HG03196 (cell line): ENCODE results near the gene CLIP1.
A peak's percentile ranks its signal among the peaks of the same experiment; 100 is the strongest.
"Not testable (repeated sequence)": the region's sequence is repeated elsewhere in the genome, so short reads cannot be mapped to it uniquely, and the experiment has no call there.

Source experiments
- ATAC-seq: cut with Tn5 transposase; IDR thresholded peaks from one replicate; pipeline ENCODE4 v1.9.1; 2021; ENCODE audit not compliant: unreplicated experiment

The CLIP1 gene

GRCh38 chr12:122265886-122266229 lies 156.6 kb downstream of the CLIP1 start:
- peak; percentile 36 for ATAC-seq

- no peak for ATAC-seq
These were observed 157.0 kb downstream of the CLIP1 start for GRCh38 chr12:122265476-122265875.

GRCh38 chr12:122260735-122261134 lies 161.7 kb downstream of the CLIP1 start:
- ATAC-seq = not testable (repeated sequence)

GRCh38 chr12:122258939-122259338 lies 163.5 kb downstream of the CLIP1 start:
- not testable (repeated sequence) for ATAC-seq

GRCh38 chr12:122258462-122258861 lies 164.0 kb downstream of the CLIP1 start:
- ATAC-seq = not testable (repeated sequence)

- ATAC-seq = no peak
These were observed 171.9 kb downstream of the CLIP1 start for GRCh38 chr12:122250536-122250935.

GRCh38 chr12:122250047-122250446 lies 172.4 kb downstream of the CLIP1 start:
- ATAC-seq = no peak

GRCh38 chr12:122245553-122245952 lies 176.9 kb downstream of the CLIP1 start:
- no peak for ATAC-seq

- ATAC-seq = no peak
These were observed 177.7 kb downstream of the CLIP1 start for GRCh38 chr12:122244565-122245371.

- no peak for ATAC-seq
These were observed 178.5 kb downstream of the CLIP1 start for GRCh38 chr12:122243965-122244364.

- ATAC-seq = no peak
These were observed 183.6 kb downstream of the CLIP1 start for GRCh38 chr12:122238861-122239260.

GRCh38 chr12:122235741-122236140 lies 186.7 kb downstream of the CLIP1 start:
- ATAC-seq = no peak

GRCh38 chr12:122232691-122233090 lies 189.8 kb downstream of the CLIP1 start:
- no peak for ATAC-seq

- ATAC-seq = no peak
These were observed 191.7 kb downstream of the CLIP1 start for GRCh38 chr12:122230798-122231197.

GRCh38 chr12:122228092-122228491 lies 194.4 kb downstream of the CLIP1 start:
- no peak for ATAC-seq

GRCh38 chr12:122227341-122227740 lies 195.1 kb downstream of the CLIP1 start:
- ATAC-seq = no peak

- ATAC-seq = no peak
These were observed 195.9 kb downstream of the CLIP1 start for GRCh38 chr12:122226366-122227125.

- ATAC-seq = peak; percentile 93
These were observed 196.6 kb downstream of the CLIP1 start, which contains the start of gene DIABLO for GRCh38 chr12:122225683-122226365. TSS of gene DIABLO (minus strand) at chr12:122226052. CDS start at chr12:122226014, 38 bp downstream.
